Activated CD4-positive, alpha-beta T cell treated with anti-CD3 and anti-CD28 coated beads, Interleukin-2, Interleukin-6, amounts not matched to agents 100 ng/mL and 50 ng/mL, durations not matched to agents 16 hours and 8 hours (primary cell): ENCODE measurements around the gene UBE2E1.

ENCODE experiments used
- DNase-seq: peaks from one replicate; pipeline ENCODE4 v3.0.0-alpha.2; 2020

UBE2E1 gene

GRCh38 chr3:23797491-23797890 is 8.3 kb upstream of the UBE2E1 start:
- peak; percentile 52 for DNase-seq

- DNase-seq: no peak
Measured at GRCh38 chr3:23798456-23798855, 7.3 kb upstream of the UBE2E1 start.

GRCh38 chr3:23798876-23799275 is 6.9 kb upstream of the UBE2E1 start:
- DNase-seq: no peak

- no peak for DNase-seq
Measured at GRCh38 chr3:23800731-23801130, 5.0 kb upstream of the UBE2E1 start.

GRCh38 chr3:23804441-23805209 is 1.1 kb upstream of the UBE2E1 start:
- no peak for DNase-seq

- DNase-seq: no peak
Measured at GRCh38 chr3:23805210-23805632, 534 bp upstream of the UBE2E1 start.

- DNase-seq: no peak
Measured at GRCh38 chr3:23806534-23807423, 1.0 kb downstream of the UBE2E1 start.

GRCh38 chr3:23807424-23808015 is 1.8 kb downstream of the UBE2E1 start:
- no peak for DNase-seq

- no peak for DNase-seq
Measured at GRCh38 chr3:23808525-23808924, 2.8 kb downstream of the UBE2E1 start.

GRCh38 chr3:23809294-23809693 is 3.5 kb downstream of the UBE2E1 start:
- DNase-seq: no peak

GRCh38 chr3:23809840-23810342 is 4.1 kb downstream of the UBE2E1 start:
- DNase-seq: no peak

- DNase-seq: peak; percentile 58
Measured at GRCh38 chr3:23810343-23811184, 4.8 kb downstream of the UBE2E1 start.

GRCh38 chr3:23811185-23811527 is 5.4 kb downstream of the UBE2E1 start:
- DNase-seq: no peak

- peak; percentile 58 for DNase-seq
Measured at GRCh38 chr3:23811919-23812318, 6.2 kb downstream of the UBE2E1 start.

- DNase-seq: peak; percentile 53
Measured at GRCh38 chr3:23815879-23816278, 10.1 kb downstream of the UBE2E1 start.

- DNase-seq: no peak
Measured at GRCh38 chr3:23816721-23817120, 11.0 kb downstream of the UBE2E1 start.

- DNase-seq: no peak
Measured at GRCh38 chr3:23817508-23818223, 11.9 kb downstream of the UBE2E1 start.

GRCh38 chr3:23819599-23820360 is 14.0 kb downstream of the UBE2E1 start:
- DNase-seq: no peak

GRCh38 chr3:23820888-23821287 is 15.1 kb downstream of the UBE2E1 start:
- no peak for DNase-seq

- no peak for DNase-seq
Measured at GRCh38 chr3:23821858-23822257, 16.1 kb downstream of the UBE2E1 start.

- no peak for DNase-seq
Measured at GRCh38 chr3:23822559-23822958, 16.8 kb downstream of the UBE2E1 start.
